Myocyte (in vitro differentiated cells): Measurements from ENCODE around the gene ATP13A3. TPM values are rescaled to one million over a fixed set of nuclear protein-coding genes. Genes with fewer than 3 reads are reported as not detected.

Source experiments
- DNase-seq: peaks from one replicate; pipeline ENCODE4 v3.0.0-alpha.2; 2012; ENCODE audit warnings: low read depth
- total RNA-seq: library from RNA; depleted of rRNA; stranded (reverse); fragments of >200 nt; gene quantifications from 2 replicates; pipeline ENCODE4 v1.2.3, GENCODE V29; 2014

The ATP13A3 gene
- total RNA-seq, 1 donor from 2014 or later, result 202 TPM

- DNase-seq, result no peak
Observed at GRCh38 chr3:194374935-194375334, 111.9 kb downstream of the ATP13A3 start.

- DNase-seq, result no peak
Observed at GRCh38 chr3:194373899-194374298, 112.9 kb downstream of the ATP13A3 start.

- no peak for DNase-seq
Observed at GRCh38 chr3:194373028-194373427, 113.8 kb downstream of the ATP13A3 start.

GRCh38 chr3:194370753-194371152, 116.0 kb downstream of the ATP13A3 start:
- DNase-seq, result no peak

- peak; percentile 65 for DNase-seq
Observed at GRCh38 chr3:194369522-194370279, 117.1 kb downstream of the ATP13A3 start, which contains the start of gene LRRC15. TSS of gene LRRC15 (minus strand) at chr3:194369743. CDS start at chr3:194361043, 8,700 bp downstream.

- DNase-seq, result no peak
Observed at GRCh38 chr3:194368918-194369317, 117.9 kb downstream of the ATP13A3 start.

- DNase-seq, result peak; percentile 10
Observed at GRCh38 chr3:194367992-194368841, 118.6 kb downstream of the ATP13A3 start.

GRCh38 chr3:194365978-194366490, 120.8 kb downstream of the ATP13A3 start:
- no peak for DNase-seq

- no peak for DNase-seq
Observed at GRCh38 chr3:194365526-194365925, 121.3 kb downstream of the ATP13A3 start.

- DNase-seq, result peak; percentile 92
Observed at GRCh38 chr3:194364652-194365434, 122.0 kb downstream of the ATP13A3 start.

GRCh38 chr3:194364314-194364651, 122.5 kb downstream of the ATP13A3 start:
- no peak for DNase-seq

GRCh38 chr3:194360568-194360967, 126.2 kb downstream of the ATP13A3 start:
- DNase-seq, result no peak

- no peak for DNase-seq
Observed at GRCh38 chr3:194357681-194358080, 129.1 kb downstream of the ATP13A3 start.

- DNase-seq, result no peak
Observed at GRCh38 chr3:194355379-194355778, 131.4 kb downstream of the ATP13A3 start.

GRCh38 chr3:194354315-194354714, 132.5 kb downstream of the ATP13A3 start:
- DNase-seq, result no peak

Other genes starting within 250 kb of the ATP13A3 start
- gene CPN2, start 135.7 kb downstream of the ATP13A3 start, total RNA-seq, result not detected in 2 replicates
- gene LRRC15, start 117.3 kb downstream of the ATP13A3 start, total RNA-seq, result 0.16 TPM in 1 of 2 replicates, not detected in the other
- 0.31 TPM in 1 of 2 replicates, not detected in the other for gene GP5, start 87.7 kb downstream of the ATP13A3 start, total RNA-seq
- 16.7 and 21.1 TPM in 2 replicates for gene TMEM44, start 146.4 kb upstream of the ATP13A3 start, total RNA-seq
- gene LSG1, start 185.2 kb upstream of the ATP13A3 start, total RNA-seq, result 32.1 and 32.6 TPM in 2 replicates
- gene FAM43A, start 198.9 kb upstream of the ATP13A3 start, total RNA-seq, result 2.2 and 2.9 TPM in 2 replicates